Hepatocyte (in vitro differentiated cells): ENCODE results near the gene ANO6.

Experiments
- CTCF ChIP-seq: fragments of 200-600 bp; sonication (generic); IDR thresholded peaks from 2 replicates; pipeline ENCODE4 v1.5.1; 2016; ENCODE audit warnings: antibody characterized with exemption, mild to moderate bottlenecking; ENCODE audit not compliant: poor library complexity
- EZH2 ChIP-seq: fragments of 200-600 bp; sonication (generic); IDR thresholded peaks from 2 replicates; pipeline ENCODE4 v1.6.1; 2016; ENCODE audit warnings: antibody characterized with exemption, mild to moderate bottlenecking, borderline replicate concordance
- EZH2phosphoT487 ChIP-seq: fragments of 200-600 bp; sonication (generic); IDR thresholded peaks from one replicate; pipeline ENCODE4 v1.6.1; 2018; ENCODE audit warnings: antibody characterized with exemption, mild to moderate bottlenecking, low read depth, moderate library complexity; ENCODE audit not compliant: unreplicated experiment, severe bottlenecking

- TF ChIP-seq CTCF (no peak), EZH2 (no peak), EZH2phosphoT487 (no peak)
Observed at GRCh38 chr12:45184147-45184963, 31.5 kb upstream of the ANO6 start.
